Middle frontal gyrus (tissue), 1 donor: ENCODE measurements around the gene MYLK.
A peak's percentile ranks its signal among the peaks of the same experiment; 100 is the strongest.

Source experiments
- DNase-seq: peaks from one replicate; pipeline ENCODE4 v3.0.0-alpha.2; 2015; ENCODE audit warnings: low spot score; ENCODE audit errors: extremely low spot score

MYLK gene

GRCh38 chr3:123773681-123774431, 110.3 kb downstream of the MYLK start:
- DNase-seq, result no peak

GRCh38 chr3:123769356-123769743, 114.8 kb downstream of the MYLK start:
- no peak for DNase-seq

- DNase-seq, result no peak
These were observed 115.4 kb downstream of the MYLK start for GRCh38 chr3:123768480-123769355.

- DNase-seq, result no peak
These were observed 116.4 kb downstream of the MYLK start for GRCh38 chr3:123767564-123768292.

- no peak for DNase-seq
These were observed 117.1 kb downstream of the MYLK start for GRCh38 chr3:123767009-123767372.

DNA sequence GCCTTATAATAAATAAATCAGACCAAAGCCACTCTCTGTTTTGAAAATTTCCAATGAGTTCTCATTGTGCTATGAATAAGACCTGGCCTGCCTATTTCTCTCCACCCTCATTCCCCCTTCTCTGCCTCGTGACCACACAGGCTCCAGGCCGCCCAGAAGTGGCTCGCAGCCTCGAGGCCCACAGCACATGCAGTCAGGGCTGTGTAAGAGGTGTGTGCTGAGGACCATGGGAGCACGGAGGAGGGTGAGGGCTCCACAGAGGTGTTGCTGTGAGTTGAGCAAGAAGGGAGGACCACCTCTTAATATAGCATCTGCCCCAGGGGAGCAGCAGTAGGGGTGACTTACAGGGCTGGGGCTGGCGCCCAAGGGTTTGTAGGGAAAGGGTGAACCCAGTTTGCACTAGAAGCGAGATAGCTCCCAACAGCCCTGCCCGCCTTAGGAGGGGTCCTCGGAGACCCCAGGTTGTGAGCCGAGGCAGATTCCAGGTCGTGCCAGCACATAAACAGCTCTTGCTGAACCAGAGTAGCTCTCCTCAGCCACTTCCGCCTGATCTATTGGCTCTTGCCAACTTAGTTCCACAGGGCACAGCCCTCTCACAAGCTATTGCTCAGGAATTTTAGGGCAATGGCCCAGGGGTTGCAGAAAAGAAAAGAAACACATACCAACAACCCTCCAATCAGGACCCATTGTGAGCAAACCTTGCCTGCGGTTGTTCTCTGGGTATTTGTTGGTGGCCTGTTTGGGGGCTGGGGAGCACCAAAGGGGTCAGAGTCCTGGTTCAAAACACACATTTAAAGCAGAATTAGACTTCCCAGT, 117.7 kb downstream of the MYLK start:
- DNase-seq, result no peak

DNA sequence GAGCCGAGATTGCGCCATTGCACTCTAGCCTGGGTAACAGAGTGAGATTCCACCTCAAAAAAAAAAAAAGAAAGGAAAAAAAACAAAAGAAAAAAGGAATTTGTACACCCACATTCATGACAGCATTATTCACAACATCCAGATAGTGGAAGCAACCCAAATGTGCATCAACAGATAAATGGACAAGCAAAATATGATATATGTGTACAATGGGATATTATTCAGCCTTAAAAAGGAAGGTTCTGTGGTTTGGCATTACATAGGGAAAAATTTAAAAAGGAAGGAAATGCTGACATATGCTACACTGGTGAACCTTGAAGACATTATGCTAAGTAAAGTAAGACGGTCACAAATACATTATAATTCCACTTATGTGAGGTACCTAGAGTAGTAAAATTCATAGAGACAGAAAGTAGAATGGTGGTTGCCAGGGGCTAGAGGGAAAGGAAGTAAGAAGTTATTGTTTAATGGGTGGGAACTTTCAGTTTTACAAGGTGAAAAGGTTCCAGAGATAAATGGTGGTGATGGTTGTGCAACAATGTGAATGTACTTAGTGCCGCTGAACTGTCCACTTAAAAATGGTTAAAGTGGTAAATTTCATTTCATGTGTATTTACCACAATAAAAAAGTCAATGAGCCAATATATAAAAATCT, 118.5 kb downstream of the MYLK start:
- no peak for DNase-seq

GRCh38 chr3:123764647-123765046, 119.5 kb downstream of the MYLK start:
- DNase-seq, result no peak

- DNase-seq, result no peak
These were observed 121.3 kb downstream of the MYLK start for GRCh38 chr3:123762805-123763204.

GRCh38 chr3:123760817-123761216, 123.3 kb downstream of the MYLK start:
- no peak for DNase-seq

DNA sequence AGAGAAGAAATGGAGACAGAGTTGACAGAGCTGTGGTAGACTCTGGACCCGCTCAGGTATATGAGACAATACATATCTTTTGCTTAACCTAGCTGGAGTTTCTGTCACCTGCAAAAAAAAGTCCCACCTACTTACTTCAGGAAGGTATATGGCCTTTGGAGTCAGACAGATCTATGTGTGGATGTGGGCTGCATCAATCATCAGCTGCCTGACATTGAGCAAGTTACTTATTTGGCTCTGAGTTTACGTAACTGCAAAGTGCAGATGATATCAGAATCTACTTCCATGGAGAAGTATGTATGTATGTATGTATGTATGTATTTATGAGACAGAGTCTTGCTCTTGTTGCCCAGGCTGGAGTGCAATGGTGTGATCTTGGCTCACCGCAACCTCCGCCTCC, 124.3 kb downstream of the MYLK start:
- no peak for DNase-seq

DNA sequence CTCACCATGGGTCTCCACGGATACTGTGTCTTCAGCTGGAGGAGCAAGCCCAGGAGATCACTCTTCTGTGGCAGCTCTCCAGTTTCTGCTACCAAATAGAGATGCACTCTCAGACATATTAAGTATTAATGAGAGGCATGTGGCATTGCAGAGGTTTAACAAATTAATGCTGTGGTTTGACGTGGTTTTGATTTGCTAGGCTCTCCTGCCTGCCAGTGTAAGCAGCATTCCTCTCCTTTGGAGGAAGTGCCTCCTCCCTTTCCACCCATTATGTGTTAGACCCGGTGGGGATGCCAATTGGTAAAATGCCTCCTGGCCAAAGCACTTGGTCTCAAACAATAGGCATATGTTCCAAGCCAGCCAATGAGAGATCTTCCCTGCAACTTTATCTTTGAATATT, 124.8 kb downstream of the MYLK start:
- no peak for DNase-seq

GRCh38 chr3:123758081-123758564, 126.0 kb downstream of the MYLK start:
- no peak for DNase-seq

DNA sequence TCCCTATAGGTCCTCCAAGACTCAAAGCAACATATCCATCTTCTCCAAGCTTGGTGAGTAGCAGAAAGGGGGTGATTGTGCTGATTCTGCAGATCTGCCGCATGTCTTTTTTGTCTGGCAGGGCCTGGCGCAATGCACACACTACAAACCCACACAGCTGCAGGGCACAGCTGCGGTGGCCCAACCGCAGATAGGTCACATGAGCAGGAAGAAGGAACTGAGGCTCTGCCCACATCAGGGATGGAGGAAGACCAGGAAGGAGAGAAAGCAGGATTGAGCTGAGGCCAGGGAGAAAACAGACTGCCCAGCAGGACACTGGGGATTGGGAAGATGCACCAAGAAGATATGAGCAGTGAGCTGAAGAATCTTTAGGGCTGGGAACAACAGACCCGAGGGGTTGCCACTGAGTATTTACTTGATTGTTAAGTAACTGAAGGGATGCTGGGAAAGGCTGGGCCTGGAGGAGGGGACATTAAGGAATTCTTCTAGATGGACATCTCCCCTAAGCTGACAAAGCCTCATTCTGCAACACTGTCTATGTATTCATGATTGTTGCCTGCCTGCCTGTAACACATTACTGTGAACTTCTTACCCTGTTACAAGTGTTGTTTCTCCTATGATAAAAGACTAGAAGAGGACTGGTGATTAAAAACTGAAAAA, 126.7 kb downstream of the MYLK start:
- peak; percentile 20 for DNase-seq

DNA sequence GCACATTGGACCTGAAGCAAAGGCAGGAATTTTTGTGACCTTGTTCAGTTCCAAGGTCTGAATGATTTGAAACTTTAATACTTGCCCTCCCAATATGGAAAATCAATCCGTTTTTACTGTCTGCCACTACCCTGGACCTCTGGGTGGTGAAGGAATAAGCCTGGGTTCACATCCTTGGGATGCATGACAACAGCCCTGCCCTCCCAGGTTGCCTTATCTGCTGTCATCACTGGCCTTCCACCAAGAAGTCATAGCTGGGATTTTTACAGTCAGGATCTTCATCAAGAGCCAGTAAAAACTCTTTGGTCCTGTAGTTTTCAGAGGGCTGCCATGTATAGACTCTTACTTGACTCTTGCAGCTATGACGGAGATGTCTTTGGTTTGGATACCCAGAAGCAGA, 128.6 kb downstream of the MYLK start:
- no peak for DNase-seq

GRCh38 chr3:123755085-123755484, 129.0 kb downstream of the MYLK start:
- no peak for DNase-seq

DNA sequence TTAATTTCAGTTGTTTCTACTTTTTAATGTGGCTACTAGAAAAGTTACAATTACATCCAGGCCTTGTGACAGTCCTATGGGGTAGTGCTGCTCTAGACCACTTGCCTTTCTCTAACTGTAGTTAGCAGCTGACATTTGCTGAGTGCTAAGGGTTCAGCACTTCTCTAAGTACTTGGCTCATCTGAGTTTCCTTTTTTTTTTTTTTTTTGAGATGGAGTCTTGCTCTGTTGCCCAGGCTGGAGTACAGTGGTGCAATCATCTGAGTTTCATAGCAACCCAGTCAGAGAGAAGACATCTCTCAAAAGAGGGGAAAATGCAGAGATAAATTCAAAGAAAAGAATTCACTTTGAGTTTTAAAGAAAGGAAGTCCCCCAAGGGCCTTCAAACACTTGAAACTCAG, 130.8 kb downstream of the MYLK start:
- DNase-seq, result no peak

DNA sequence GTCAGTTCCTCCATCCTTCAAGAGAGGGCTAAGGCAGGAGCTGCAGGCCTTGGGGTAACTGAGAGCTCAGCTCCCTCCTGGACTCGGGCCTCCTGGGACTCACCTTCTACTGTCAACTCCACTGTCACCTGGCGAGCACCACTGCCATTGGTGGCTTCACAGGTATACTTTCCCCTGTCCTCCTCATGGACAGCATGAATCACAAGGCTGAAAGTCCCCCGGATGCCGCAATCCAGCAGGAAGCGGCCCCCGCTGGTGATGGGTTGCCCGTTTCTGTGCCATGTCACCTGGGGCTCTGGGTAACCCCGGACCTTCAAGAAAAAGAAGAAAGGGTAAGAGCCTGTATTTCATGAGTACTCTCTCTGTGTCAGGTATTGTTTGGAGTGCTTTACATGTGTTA, 131.9 kb downstream of the MYLK start:
- no peak for DNase-seq

DNA sequence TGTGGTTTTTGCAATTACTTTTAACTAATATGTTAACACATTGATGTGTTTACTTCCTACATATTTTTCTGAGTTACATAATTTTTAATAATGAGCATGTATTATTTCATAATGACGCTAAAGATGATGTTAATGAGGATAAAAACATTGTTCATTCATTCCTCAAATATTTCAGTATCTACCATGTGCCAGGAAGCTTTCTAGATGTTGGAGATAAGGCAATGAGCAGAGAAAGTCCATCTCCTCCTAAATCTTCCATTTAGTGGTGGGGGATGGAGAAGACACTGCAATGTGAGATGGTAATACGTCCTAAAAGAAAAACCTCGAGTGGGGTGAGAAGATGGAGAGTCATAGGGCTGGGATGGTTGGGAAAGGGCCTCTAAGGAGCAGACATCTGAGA, 132.7 kb downstream of the MYLK start:
- DNase-seq, result no peak
